ENCODE measurements around the gene CLDN11. TPM values are rescaled to one million over a fixed set of nuclear protein-coding genes. Genes with fewer than 3 reads are reported as not detected.
A peak's percentile ranks its signal among the peaks of the same experiment; 100 is the strongest.

The CLDN11 gene
- total RNA-seq, 1 donor from 2014 or later = 86.8 TPM

DNA sequence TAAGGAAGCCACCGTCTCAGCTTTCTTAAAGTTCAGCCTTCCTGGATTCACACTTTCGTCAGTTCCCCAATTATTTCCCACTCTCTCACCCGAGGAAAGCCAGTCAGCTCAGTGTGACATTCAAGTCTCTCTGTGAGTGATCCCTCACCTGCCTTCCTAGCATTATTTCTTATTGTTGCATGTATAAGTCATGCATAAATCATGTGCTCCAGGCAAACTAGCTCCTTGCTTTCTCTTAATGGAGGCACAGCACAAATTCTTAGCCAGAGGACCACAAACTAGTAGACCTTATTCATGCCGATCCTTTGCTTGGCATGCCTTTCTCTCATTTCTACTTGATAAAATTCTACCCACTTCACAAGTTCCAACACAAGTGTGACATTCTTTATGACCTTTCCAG, 44.3 kb downstream of the CLDN11 start:
- H3K27ac Mint-ChIP-seq = no peak overlapping the region
- peaks cover 15% of the 10 kb centered on the region for H3K27me3 Mint-ChIP-seq
- H3K9me3 Mint-ChIP-seq = no peaks in the 10 kb centered on the region
- DNase-seq (ENCODE audit: extremely low spot score, unreplicated experiment) = no peak
- peaks cover 35% of the 10 kb centered on the region for H3K4me1 Mint-ChIP-seq (ENCODE audit: unreplicated experiment)
- no peaks in the 10 kb centered on the region for H3K36me3 Mint-ChIP-seq
- no peak overlapping the region for H3K4me3 Mint-ChIP-seq
- no peak for TF ChIP-seq CTCF (conservative IDR thresholded peaks at IDR 0.05)

- Mint-ChIP-seq H3K9me3 (no peaks in the 10 kb centered on the region), H3K27me3 (peaks cover 10% of the 10 kb centered on the region), H3K36me3 (no peaks in the 10 kb centered on the region), H3K27ac (no peak overlapping the region), H3K4me1 (ENCODE audit: unreplicated experiment) (peaks cover 61% of the 10 kb centered on the region), H3K4me3 (no peak overlapping the region)
- no peak for DNase-seq (ENCODE audit: extremely low spot score, unreplicated experiment)
- TF ChIP-seq CTCF (conservative IDR thresholded peaks at IDR 0.05) = no peak
These were observed 47.3 kb downstream of the CLDN11 start for GRCh38 chr3:170465955-170466354.

GRCh38 chr3:170467007-170467406, 48.3 kb downstream of the CLDN11 start:
- H3K27ac Mint-ChIP-seq = peak overlapping the region; percentile 10
- H3K9me3 Mint-ChIP-seq = no peaks in the 10 kb centered on the region

DNA sequence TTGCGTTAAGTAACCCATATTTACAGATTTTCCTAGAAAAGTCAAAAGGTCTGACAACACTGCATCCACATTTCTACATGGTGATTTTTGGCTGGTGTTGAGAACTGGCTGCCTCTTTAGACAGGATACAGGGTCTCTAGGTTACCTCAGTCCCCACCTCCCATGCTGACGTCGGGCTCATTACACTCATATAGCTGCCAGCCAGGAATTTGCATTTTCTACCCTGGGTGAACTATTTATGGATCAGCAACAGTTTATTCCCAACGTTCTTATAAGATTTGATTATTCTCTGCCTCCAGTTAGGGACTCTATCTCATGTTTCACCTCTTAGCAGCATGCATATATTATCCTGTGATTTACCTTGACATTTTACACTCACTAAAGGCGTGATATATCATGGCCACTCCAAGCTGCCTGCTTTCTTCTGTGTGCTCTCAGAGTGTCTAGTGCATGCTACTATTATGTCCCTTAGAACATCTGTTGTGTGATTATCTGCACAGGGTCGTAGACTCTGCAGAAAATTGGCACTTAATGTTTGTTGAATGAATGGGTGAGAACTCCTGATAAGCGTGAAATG, 49.0 kb downstream of the CLDN11 start:
- Mint-ChIP-seq H3K27ac (peak overlapping the region; percentile 10), H3K9me3 (no peaks in the 10 kb centered on the region), H3K36me3 (no peaks in the 10 kb centered on the region)

More at GRCh38 chr3:170467007-170467406, 48.3 kb downstream of the CLDN11 start:
- Mint-ChIP-seq H3K36me3 (no peaks in the 10 kb centered on the region), H3K4me3 (peak overlapping the region; percentile 58), H3K4me1 (ENCODE audit: unreplicated experiment) (peaks cover 65% of the 10 kb centered on the region), H3K27me3 (peaks cover 7% of the 10 kb centered on the region)
- TF ChIP-seq CTCF (conservative IDR thresholded peaks at IDR 0.05) = no peak
- DNase-seq (ENCODE audit: extremely low spot score, unreplicated experiment) = no peak

DNA sequence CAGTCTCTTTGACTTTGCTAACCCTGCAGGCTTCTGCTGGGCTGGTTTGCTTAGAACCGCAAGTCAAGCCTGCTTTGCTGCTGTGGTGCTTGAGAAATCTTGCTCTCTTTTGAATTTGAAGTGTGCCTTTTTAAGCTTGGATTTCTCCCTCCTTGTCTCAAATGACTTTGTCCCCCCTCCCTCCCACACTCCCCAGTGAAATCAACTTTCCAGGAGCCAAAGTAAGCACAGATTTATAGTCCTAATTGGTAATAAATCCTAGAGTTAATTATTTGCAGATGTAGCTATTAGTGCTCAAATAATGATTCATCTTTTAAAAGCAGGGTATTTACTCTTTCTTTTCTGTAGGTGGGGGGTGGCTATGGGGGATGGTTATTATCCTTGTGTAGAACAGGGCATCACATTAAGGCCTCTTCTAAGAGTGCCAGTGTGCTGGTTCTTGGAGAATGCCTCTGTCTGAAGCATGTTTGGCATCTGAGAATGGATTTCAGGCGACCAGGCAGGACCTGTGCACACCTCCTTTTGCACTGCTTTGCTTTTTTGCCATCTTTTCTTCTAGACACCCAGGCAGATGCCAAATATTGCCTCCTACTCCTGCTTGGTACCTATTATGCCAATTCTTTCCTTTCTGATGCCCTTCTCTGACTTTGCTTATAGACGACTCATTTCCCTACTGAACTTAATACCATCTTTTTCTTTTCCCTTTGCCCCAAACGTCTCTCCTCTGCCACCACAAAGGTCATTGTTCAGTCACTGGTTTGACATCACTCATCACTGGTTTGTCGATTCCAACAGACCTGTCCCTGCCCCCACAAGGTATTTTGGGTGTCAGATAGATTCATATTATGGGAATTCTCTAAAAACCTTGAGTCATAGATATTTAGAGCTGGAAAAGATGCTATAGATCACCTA, 50.7 kb downstream of the CLDN11 start:
- H3K4me3 Mint-ChIP-seq = peak overlapping the region; percentile 42
- TF ChIP-seq CTCF (conservative IDR thresholded peaks at IDR 0.05) = no peak
- no peaks in the 10 kb centered on the region for H3K36me3 Mint-ChIP-seq
- peaks cover 72% of the 10 kb centered on the region for H3K4me1 Mint-ChIP-seq (ENCODE audit: unreplicated experiment)
- no peaks in the 10 kb centered on the region for H3K27me3 Mint-ChIP-seq
- no peaks in the 10 kb centered on the region for H3K9me3 Mint-ChIP-seq
- DNase-seq (ENCODE audit: extremely low spot score, unreplicated experiment) = no peak
- peak overlapping the region; percentile 57 for H3K27ac Mint-ChIP-seq

More for the DNA sequence above, 49.0 kb downstream of the CLDN11 start:
- Mint-ChIP-seq H3K4me3 (peak overlapping the region; percentile 25), H3K4me1 (ENCODE audit: unreplicated experiment) (peaks cover 65% of the 10 kb centered on the region), H3K27me3 (peaks cover 7% of the 10 kb centered on the region)
- no peak for TF ChIP-seq CTCF (conservative IDR thresholded peaks at IDR 0.05)
- no peak for DNase-seq (ENCODE audit: extremely low spot score, unreplicated experiment)
